HFF-Myc (cell line): Measurements from ENCODE around the gene THADA.

Experiments used
- DNase-seq: peaks from one replicate; pipeline ENCODE4 v3.0.0-alpha.2; 2011; ENCODE audit warnings: low read depth; ENCODE audit errors: extremely low read depth
- H3K4me3 ChIP-seq: replicated peaks from 2 replicates; pipeline ENCODE4 v1.5.1; 2011; ENCODE audit warnings: low read depth, mild to moderate bottlenecking, control low read depth, low read length
- TF ChIP-seq, protein P1 (sequence below): IDR thresholded peaks from 2 replicates; pipeline ENCODE4 v1.5.1; 2012; ENCODE audit warnings: mild to moderate bottlenecking, low read depth, low read length, control low read depth; ENCODE audit errors: missing control alignments

The THADA gene

DNA sequence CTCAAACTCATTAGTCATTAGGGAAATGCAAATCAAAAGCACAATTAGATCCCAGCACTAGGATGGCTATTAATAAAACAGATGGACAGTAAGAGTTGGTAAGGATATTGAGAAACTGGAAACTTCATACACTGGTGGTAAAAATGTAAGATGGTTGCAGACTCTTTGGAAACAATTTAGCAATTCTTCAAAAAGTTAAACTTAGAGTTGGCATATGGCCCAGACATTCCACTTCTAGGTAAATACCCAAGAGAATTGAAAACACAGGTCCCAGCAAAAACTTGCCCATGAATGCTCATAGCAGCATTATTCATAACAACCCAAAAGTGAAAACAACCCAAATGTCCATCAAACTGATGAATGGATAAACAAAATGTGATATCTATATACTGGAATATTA, 284.6 kb downstream of the THADA start:
- DNase-seq = no peak
- H3K4me3 ChIP-seq = no peak overlapping the region
- TF ChIP-seq, protein P1, sequence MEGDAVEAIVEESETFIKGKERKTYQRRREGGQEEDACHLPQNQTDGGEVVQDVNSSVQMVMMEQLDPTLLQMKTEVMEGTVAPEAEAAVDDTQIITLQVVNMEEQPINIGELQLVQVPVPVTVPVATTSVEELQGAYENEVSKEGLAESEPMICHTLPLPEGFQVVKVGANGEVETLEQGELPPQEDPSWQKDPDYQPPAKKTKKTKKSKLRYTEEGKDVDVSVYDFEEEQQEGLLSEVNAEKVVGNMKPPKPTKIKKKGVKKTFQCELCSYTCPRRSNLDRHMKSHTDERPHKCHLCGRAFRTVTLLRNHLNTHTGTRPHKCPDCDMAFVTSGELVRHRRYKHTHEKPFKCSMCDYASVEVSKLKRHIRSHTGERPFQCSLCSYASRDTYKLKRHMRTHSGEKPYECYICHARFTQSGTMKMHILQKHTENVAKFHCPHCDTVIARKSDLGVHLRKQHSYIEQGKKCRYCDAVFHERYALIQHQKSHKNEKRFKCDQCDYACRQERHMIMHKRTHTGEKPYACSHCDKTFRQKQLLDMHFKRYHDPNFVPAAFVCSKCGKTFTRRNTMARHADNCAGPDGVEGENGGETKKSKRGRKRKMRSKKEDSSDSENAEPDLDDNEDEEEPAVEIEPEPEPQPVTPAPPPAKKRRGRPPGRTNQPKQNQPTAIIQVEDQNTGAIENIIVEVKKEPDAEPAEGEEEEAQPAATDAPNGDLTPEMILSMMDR = no peak

- TF ChIP-seq, protein P1 = no peak
- no peak for DNase-seq
- no peak overlapping the region for H3K4me3 ChIP-seq
These were observed 285.9 kb downstream of the THADA start for GRCh38 chr2:43309935-43310334.

DNA sequence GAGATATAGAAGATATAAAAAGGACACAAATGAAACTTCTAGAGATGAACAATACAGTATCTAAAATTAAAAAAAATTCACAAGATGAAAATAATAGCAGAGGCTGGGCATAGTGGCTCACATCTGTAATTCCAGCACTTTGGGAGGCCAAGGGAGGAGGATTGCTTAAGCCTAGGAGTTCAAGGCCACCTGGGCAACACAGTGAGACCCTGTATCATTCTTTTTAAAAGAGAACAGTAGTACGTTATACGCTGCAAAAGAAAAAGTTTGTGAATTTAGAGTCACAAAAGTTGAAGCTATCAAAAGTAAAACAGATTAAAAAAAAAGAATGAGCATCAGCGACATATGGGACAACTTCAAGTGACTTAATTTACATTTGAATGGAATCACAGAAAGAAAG, 287.9 kb downstream of the THADA start:
- no peak overlapping the region for H3K4me3 ChIP-seq
- no peak for DNase-seq
- TF ChIP-seq, protein P1 = no peak

DNA sequence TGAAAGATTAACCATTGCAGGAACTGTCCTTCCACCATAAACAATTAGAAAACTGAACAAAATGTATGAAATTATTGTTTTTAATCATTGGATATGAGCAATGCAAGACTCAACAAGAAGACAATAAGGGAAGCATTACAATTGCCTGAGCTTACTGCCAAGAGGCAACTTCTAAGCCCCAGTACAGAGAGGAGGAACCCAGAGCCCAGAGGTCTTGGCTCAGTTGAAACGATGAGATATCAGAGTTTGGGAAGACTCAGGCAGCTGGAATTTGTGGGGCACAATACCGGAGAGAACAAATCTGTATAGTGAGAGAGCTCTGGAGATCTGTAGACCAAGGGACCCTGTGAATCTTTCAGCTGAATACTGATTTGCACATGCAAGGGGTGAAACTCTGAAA, 288.8 kb downstream of the THADA start:
- no peak for DNase-seq
- TF ChIP-seq, protein P1 = no peak
- no peak overlapping the region for H3K4me3 ChIP-seq

DNA sequence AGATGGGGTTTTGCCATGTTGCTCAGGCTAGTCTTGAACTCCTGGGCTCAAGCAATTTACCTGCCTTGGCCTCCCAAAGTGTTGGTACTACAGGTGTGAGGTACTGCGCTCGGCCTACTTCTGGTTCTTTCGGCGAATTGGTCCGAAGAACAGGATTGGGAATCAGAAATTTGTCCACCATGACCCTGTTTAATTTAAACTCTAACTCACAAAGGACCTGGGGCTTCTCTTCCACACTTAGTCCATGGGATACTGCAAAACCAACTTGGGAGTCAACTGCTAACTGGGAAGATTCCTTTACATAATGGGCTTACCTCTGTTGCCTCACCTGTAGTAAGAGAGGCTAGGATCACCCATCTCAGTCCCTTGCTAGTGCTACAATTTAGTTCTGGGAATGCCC, 289.6 kb downstream of the THADA start:
- no peak overlapping the region for H3K4me3 ChIP-seq
- no peak for DNase-seq
- TF ChIP-seq, protein P1 = no peak

- no peak for DNase-seq
- no peak overlapping the region for H3K4me3 ChIP-seq
- TF ChIP-seq, protein P1 = no peak
These were observed 290.3 kb downstream of the THADA start for GRCh38 chr2:43305517-43305916.

DNA sequence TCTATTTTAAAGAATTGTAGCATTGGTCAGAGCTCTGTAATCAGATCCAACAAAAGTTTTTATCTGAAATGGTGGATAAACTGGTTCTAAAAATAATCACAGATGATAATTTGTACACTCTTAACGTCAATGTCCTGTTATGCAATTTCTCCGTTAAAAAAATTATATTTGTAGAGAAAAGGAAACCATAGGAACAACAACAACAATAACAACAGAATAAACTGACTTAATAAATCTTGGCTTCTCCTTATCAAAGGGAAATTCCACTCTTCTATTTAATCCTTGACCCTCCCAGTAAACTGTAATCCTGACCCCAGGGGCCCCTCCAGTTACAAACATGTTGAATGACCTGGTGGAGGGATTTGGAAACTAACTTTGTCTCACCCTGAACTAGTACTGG, 290.8 kb downstream of the THADA start:
- TF ChIP-seq, protein P1 = no peak
- DNase-seq = no peak
- no peak overlapping the region for H3K4me3 ChIP-seq
